Measurements from ENCODE around the gene OTULIN. TPM values are rescaled to one million over a fixed set of nuclear protein-coding genes. Genes with fewer than 3 reads are reported as not detected.

The OTULIN gene
- total RNA-seq, 2 experiments from 2014 or later = 28.7 to 45.6 TPM

- TF ChIP-seq EZH2phosphoT487 (IDR thresholded peaks at IDR 0.05; ENCODE audit: borderline replicate concordance, low read depth, low read length) (no peak), CTCF (conservative IDR thresholded peaks at IDR 0.05; ENCODE audit: low read length) (no peak)
- Histone ChIP-seq H3K9me2 (ENCODE audit: insufficient read depth, low read length) (no peaks in the 10 kb centered on the region), H4K20me1 (ENCODE audit: insufficient read depth, low read length) (peaks cover 17% of the 10 kb centered on the region), H3K79me2 (ENCODE audit: insufficient read depth, low read depth, low read length) (peaks cover 83% of the 10 kb centered on the region), H2AFZ (ENCODE audit: low read length) (peak overlapping the region; percentile 22; the same call in 1 of the 2 replicates), H3K36me3 (ENCODE audit: insufficient read depth, low read length) (peaks cover 66% of the 10 kb centered on the region), H3K9me3 (ENCODE audit: low read length) (no peaks in the 10 kb centered on the region), H3K27ac (ENCODE audit: low read depth, low read length, poor library complexity, severe bottlenecking) (peak overlapping the region; percentile 61), H3K4me3 (ENCODE audit: low read depth, low read length, poor library complexity, severe bottlenecking) (peak overlapping the region; percentile 45), H3K4me2 (ENCODE audit: low read length) (peak overlapping the region; percentile 72), H3K4me1 (ENCODE audit: insufficient read depth, low read length, poor library complexity, severe bottlenecking) (peaks cover 59% of the 10 kb centered on the region)
- BruUV-seq (replicated peaks) = no TSS peak
- DNase-seq (ENCODE audit: low spot score) = peak; percentile 47
- POLR2A ChIA-PET = interaction anchor here (0.7 to 2.1 kb wide), 5 partner anchors 8 to 82 kb away, joined by 3 to 9 read pairs (median 6); no protein-coding TSS in a partner anchor
- CTCF ChIA-PET (ENCODE audit: unreplicated experiment) = no interaction called here
- intact Hi-C loops (cut with micrococcal nuclease; ENCODE audit: unreplicated experiment) = no loop called here
These were observed 11.4 kb downstream of the OTULIN start for GRCh38 chr5:14675865-14676300.

DNA sequence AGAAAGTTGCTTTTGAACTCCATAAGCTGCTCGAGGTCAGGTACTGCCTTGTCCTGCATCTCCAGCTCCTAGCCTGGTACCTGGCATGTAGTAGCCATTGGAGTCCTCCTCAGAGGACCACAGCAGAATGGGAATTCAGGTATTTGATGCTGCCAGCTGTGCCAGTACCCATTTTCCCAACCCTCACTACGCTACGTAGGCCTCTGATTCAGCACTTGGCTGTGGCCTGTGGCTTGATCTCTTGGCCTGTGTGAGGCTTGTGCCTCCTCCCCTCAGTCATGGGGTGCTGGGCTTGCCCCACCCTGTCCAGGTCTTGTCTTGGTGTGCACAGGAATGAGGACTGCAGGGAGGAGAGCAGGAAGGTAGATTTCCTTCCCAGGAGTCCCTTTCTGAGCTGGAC lies 11.8 kb downstream of the OTULIN start:
- H3K79me2 ChIP-seq (ENCODE audit: insufficient read depth, low read depth, low read length) = peaks cover 79% of the 10 kb centered on the region
- no peaks in the 10 kb centered on the region for H3K9me2 ChIP-seq (ENCODE audit: insufficient read depth, low read length)
- no peak for DNase-seq (ENCODE audit: low spot score)
- ChIA-PET POLR2A (interaction anchor here (0.7 to 2.1 kb wide), 4 partner anchors 8 to 82 kb away, joined by 3 to 7 read pairs (median 6); no protein-coding TSS in a partner anchor), CTCF (ENCODE audit: unreplicated experiment) (no interaction called here)
- no peak overlapping the region for H2AFZ ChIP-seq (ENCODE audit: low read length)
- peak overlapping the region; percentile 61 for H3K27ac ChIP-seq (ENCODE audit: low read depth, low read length, poor library complexity, severe bottlenecking)
- H3K4me1 ChIP-seq (ENCODE audit: insufficient read depth, low read length, poor library complexity, severe bottlenecking) = peaks cover 55% of the 10 kb centered on the region
- no peak overlapping the region for H3K4me3 ChIP-seq (ENCODE audit: low read depth, low read length, poor library complexity, severe bottlenecking)
- peaks cover 69% of the 10 kb centered on the region for H3K36me3 ChIP-seq (ENCODE audit: insufficient read depth, low read length)
- BruUV-seq (replicated peaks) = no TSS peak
- H4K20me1 ChIP-seq (ENCODE audit: insufficient read depth, low read length) = peaks cover 17% of the 10 kb centered on the region
- peak overlapping the region; percentile 72 for H3K4me2 ChIP-seq (ENCODE audit: low read length)
- intact Hi-C loops (cut with micrococcal nuclease; ENCODE audit: unreplicated experiment) = no loop called here
- no peaks in the 10 kb centered on the region for H3K9me3 ChIP-seq (ENCODE audit: low read length)
- TF ChIP-seq EZH2phosphoT487 (IDR thresholded peaks at IDR 0.05; ENCODE audit: borderline replicate concordance, low read depth, low read length) (no peak), CTCF (conservative IDR thresholded peaks at IDR 0.05; ENCODE audit: low read length) (no peak)

DNA sequence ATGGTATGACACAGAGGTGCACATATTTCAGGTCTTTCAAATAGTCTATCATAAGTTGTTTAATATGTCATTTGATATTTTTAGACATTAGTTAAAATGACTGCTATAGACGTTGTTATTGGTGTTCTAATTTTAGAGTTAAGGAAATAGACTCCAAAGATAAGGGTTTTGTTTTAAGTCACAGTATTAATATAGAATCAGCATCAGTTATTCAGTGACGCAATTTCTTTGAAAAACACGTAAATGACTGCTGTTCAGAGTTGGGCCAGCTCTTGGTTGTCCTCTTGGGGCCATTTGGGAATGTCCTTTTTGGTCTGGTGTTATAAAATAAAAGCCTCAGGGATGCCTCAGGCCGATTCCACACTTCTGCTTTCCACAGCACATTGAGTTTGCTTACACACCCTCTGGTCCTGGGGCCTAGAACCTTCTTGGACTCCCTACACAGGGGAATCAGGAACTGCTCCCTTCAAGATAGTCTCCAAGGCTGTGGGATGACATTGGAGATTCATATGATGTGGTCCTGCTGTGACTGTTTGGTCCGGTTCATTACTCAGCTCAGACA lies 14.3 kb downstream of the OTULIN start:
- peaks cover 29% of the 10 kb centered on the region for H3K4me1 ChIP-seq (ENCODE audit: insufficient read depth, low read length, poor library complexity, severe bottlenecking)
- intact Hi-C loops (cut with micrococcal nuclease; ENCODE audit: unreplicated experiment) = no loop called here
- no peaks in the 10 kb centered on the region for H3K9me2 ChIP-seq (ENCODE audit: insufficient read depth, low read length)
- CTCF ChIA-PET (ENCODE audit: unreplicated experiment) = no interaction called here
- H2AFZ ChIP-seq (ENCODE audit: low read length) = no peak overlapping the region
- POLR2A ChIA-PET = interaction anchor here (0.6 to 1.5 kb wide), 3 partner anchors 24 to 536 kb away, joined by 3 to 4 read pairs (median 3); partner anchors contain the start of gene TRIO
- no peak for TF ChIP-seq CTCF (conservative IDR thresholded peaks at IDR 0.05; ENCODE audit: low read length)
- no peak for TF ChIP-seq EZH2phosphoT487 (IDR thresholded peaks at IDR 0.05; ENCODE audit: borderline replicate concordance, low read depth, low read length)
- H3K27ac ChIP-seq (ENCODE audit: low read depth, low read length, poor library complexity, severe bottlenecking) = no peak overlapping the region
- H3K79me2 ChIP-seq (ENCODE audit: insufficient read depth, low read depth, low read length) = peaks cover 54% of the 10 kb centered on the region
- peaks cover 81% of the 10 kb centered on the region for H3K36me3 ChIP-seq (ENCODE audit: insufficient read depth, low read length)
- H3K4me2 ChIP-seq (ENCODE audit: low read length) = no peak overlapping the region
- BruUV-seq (replicated peaks) = no TSS peak
- DNase-seq (ENCODE audit: low spot score) = no peak
- H4K20me1 ChIP-seq (ENCODE audit: insufficient read depth, low read length) = no peaks in the 10 kb centered on the region; the same call in 1 of the 2 replicates
- no peaks in the 10 kb centered on the region for H3K9me3 ChIP-seq (ENCODE audit: low read length)
- H3K4me3 ChIP-seq (ENCODE audit: low read depth, low read length, poor library complexity, severe bottlenecking) = no peak overlapping the region
